ENCODE data around the gene FAM222A.
A peak's percentile ranks its signal among the peaks of the same experiment; 100 is the strongest.

FAM222A gene

DNA sequence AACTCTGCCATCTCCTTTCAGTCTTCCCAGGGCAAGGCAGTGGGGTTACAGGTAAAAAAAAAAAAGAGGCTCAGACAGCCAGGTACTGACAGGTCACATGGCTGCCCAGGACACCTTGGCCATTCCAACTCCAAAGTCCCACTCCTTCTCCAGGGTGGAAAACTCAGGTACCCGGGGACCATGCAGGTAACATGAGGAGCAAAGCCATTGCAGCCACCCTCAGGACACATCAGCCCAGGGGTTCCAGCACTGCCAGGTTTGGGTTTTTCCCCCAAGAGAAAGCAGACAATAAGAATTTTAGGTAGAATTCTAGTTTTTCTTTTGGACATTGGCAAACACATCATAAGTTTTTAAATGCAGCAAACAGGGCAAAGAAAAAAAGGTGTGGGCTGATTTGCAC, 15.3 kb downstream of the FAM222A start:
- Histone ChIP-seq H3K4me1 (ENCODE audit: control insufficient read depth, insufficient read depth, low read length) (no peaks in the 10 kb centered on the region), H3K9me3 (ENCODE audit: control insufficient read depth, insufficient read depth, low read depth, low read length) (no peaks in the 10 kb centered on the region), H3K27ac (ENCODE audit: extremely low read depth, low read depth, low read length) (no peak overlapping the region), H3K4me3 (ENCODE audit: low read depth, low read length) (no peak overlapping the region), H3K36me3 (ENCODE audit: control insufficient read depth in 2 of 2, insufficient read depth in 1 of 2, low read length in 2 of 2) (no peaks in the 10 kb centered on the region)
- no peak for TF ChIP-seq ZNF560 (tag by site-specific recombination; IDR thresholded peaks at IDR 0.05; ENCODE audit: borderline replicate concordance)
- TF ChIP-seq ZNF670 (tag by site-specific recombination; IDR thresholded peaks at IDR 0.05; ENCODE audit: low read depth), result no peak
- TF ChIP-seq ZNF112 (tag by site-specific recombination; IDR thresholded peaks at IDR 0.05), result no peak
- TF ChIP-seq GLI4 (tag by site-specific recombination; IDR thresholded peaks at IDR 0.05), result no peak
- TF ChIP-seq ZNF23 (tag by site-specific recombination; IDR thresholded peaks at IDR 0.05; ENCODE audit: borderline replicate concordance), result no peak
- TF ChIP-seq ZNF2 (tag by site-specific recombination; IDR thresholded peaks at IDR 0.05), result no peak
- TF ChIP-seq ZNF132 (tag by site-specific recombination; IDR thresholded peaks at IDR 0.05; ENCODE audit: borderline replicate concordance), result no peak
- no peak for TF ChIP-seq ELK4 (IDR thresholded peaks at IDR 0.05; ENCODE audit: borderline replicate concordance, low read depth, low read length)
- no peak for TF ChIP-seq YY2 (tag by site-specific recombination; IDR thresholded peaks at IDR 0.05)
- no peak for TF ChIP-seq ZBTB1 (tag by site-specific recombination; IDR thresholded peaks at IDR 0.05)
- no peak for TF ChIP-seq ZNF76 (tag by site-specific recombination; IDR thresholded peaks at IDR 0.05; ENCODE audit: borderline replicate concordance, low read depth)
- no peak for TF ChIP-seq ZXDB (tag by site-specific recombination; IDR thresholded peaks at IDR 0.05)
- no peak for TF ChIP-seq PRDM1 (tag by site-specific recombination; IDR thresholded peaks at IDR 0.05)
- no peak for TF ChIP-seq BCL6B (tag by site-specific recombination; IDR thresholded peaks at IDR 0.05)
- no peak for TF ChIP-seq ZNF549 (tag by site-specific recombination; IDR thresholded peaks at IDR 0.05)
- no peak for TF ChIP-seq MYNN (tag by site-specific recombination; IDR thresholded peaks at IDR 0.05; ENCODE audit: borderline replicate concordance)
- CTCF ChIA-PET, result no interaction called here
- POLR2A ChIA-PET, result no interaction called here

DNA sequence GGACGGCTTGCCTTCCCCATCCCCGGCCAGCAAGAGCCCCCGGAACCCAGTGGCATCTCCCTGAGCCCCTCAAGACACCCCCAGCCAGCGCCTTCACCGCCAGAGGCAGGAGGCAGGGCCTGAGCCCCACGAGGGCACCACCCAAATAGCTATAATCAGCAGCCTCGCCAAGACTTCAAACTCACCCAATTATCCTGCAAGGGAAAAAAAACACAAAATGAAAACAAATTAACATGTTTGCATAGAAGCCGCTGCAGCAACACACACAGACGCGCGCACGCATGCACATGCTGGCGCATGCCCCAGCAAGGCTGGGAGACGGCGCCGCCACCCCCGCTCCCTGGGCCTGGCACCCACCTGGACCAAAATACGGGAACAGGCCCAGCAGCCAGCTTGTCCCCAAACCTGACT, 15.8 kb downstream of the FAM222A start:
- no peaks in the 10 kb centered on the region for H3K4me1 ChIP-seq (ENCODE audit: control insufficient read depth, insufficient read depth, low read length)
- ChIA-PET CTCF (no interaction called here), POLR2A (no interaction called here)
- no peaks in the 10 kb centered on the region for H3K36me3 ChIP-seq (ENCODE audit: control insufficient read depth in 2 of 2, insufficient read depth in 1 of 2, low read length in 2 of 2)
- TF ChIP-seq BCL11B (tag by site-specific recombination; IDR thresholded peaks at IDR 0.05; ENCODE audit: low read depth), result no peak
- no peak for TF ChIP-seq SCRT1 (tag by site-specific recombination; IDR thresholded peaks at IDR 0.05; ENCODE audit: borderline replicate concordance)
- 0 out of 2 replicates have a peak, but pooled peaks have one; percentile 22 for TF ChIP-seq GLIS2 (tag by site-specific recombination; IDR thresholded peaks at IDR 0.05)
- TF ChIP-seq, protein P1, sequence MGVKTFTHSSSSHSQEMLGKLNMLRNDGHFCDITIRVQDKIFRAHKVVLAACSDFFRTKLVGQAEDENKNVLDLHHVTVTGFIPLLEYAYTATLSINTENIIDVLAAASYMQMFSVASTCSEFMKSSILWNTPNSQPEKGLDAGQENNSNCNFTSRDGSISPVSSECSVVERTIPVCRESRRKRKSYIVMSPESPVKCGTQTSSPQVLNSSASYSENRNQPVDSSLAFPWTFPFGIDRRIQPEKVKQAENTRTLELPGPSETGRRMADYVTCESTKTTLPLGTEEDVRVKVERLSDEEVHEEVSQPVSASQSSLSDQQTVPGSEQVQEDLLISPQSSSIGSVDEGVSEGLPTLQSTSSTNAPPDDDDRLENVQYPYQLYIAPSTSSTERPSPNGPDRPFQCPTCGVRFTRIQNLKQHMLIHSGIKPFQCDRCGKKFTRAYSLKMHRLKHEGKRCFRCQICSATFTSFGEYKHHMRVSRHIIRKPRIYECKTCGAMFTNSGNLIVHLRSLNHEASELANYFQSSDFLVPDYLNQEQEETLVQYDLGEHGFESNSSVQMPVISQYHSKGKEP (tag by site-specific recombination; IDR thresholded peaks at IDR 0.05), result peak; percentile 64; the same call in 1 of the 2 replicates
- no peak for TF ChIP-seq ZNF132 (tag by site-specific recombination; IDR thresholded peaks at IDR 0.05; ENCODE audit: borderline replicate concordance)
- TF ChIP-seq ZNF600 (tag by site-specific recombination; IDR thresholded peaks at IDR 0.05), result no peak
- TF ChIP-seq, protein P2, sequence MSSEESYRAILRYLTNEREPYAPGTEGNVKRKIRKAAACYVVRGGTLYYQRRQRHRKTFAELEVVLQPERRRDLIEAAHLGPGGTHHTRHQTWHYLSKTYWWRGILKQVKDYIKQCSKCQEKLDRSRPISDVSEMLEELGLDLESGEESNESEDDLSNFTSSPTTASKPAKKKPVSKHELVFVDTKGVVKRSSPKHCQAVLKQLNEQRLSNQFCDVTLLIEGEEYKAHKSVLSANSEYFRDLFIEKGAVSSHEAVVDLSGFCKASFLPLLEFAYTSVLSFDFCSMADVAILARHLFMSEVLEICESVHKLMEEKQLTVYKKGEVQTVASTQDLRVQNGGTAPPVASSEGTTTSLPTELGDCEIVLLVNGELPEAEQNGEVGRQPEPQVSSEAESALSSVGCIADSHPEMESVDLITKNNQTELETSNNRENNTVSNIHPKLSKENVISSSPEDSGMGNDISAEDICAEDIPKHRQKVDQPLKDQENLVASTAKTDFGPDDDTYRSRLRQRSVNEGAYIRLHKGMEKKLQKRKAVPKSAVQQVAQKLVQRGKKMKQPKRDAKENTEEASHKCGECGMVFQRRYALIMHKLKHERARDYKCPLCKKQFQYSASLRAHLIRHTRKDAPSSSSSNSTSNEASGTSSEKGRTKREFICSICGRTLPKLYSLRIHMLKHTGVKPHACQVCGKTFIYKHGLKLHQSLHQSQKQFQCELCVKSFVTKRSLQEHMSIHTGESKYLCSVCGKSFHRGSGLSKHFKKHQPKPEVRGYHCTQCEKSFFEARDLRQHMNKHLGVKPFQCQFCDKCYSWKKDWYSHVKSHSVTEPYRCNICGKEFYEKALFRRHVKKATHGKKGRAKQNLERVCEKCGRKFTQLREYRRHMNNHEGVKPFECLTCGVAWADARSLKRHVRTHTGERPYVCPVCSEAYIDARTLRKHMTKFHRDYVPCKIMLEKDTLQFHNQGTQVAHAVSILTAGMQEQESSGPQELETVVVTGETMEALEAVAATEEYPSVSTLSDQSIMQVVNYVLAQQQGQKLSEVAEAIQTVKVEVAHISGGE (tag by site-specific recombination; conservative IDR thresholded peaks at IDR 0.05; ENCODE audit: low read depth), result no peak
- TF ChIP-seq ZNF138 (tag by site-specific recombination; IDR thresholded peaks at IDR 0.05; ENCODE audit: borderline replicate concordance), result no peak
- no peak for TF ChIP-seq ZNF660 (tag by site-specific recombination; IDR thresholded peaks at IDR 0.05)
- no peak for TF ChIP-seq ZNF701 (tag by site-specific recombination; IDR thresholded peaks at IDR 0.05)
- no peak for TF ChIP-seq ZNF549 (tag by site-specific recombination; IDR thresholded peaks at IDR 0.05)
- TF ChIP-seq ZNF530 (tag by site-specific recombination; IDR thresholded peaks at IDR 0.05; ENCODE audit: low read depth), result no peak
- no peaks in the 10 kb centered on the region for H3K9me3 ChIP-seq (ENCODE audit: control insufficient read depth, insufficient read depth, low read depth, low read length)
- H3K27ac ChIP-seq (ENCODE audit: extremely low read depth, low read depth, low read length), result no peak overlapping the region
- H3K4me3 ChIP-seq (ENCODE audit: low read depth, low read length), result no peak overlapping the region

Measured in HEK293 (cell line).